ENCODE results near the gene OR6M1. TPM values are rescaled to one million over a fixed set of nuclear protein-coding genes. Genes with fewer than 3 reads are reported as not detected.

Gene OR6M1
- not detected in 2 replicates for total RNA-seq (2016; rRNA removed; fragmentation: Illumina TruSeq; extraction: Trizol)
- not detected in 2 replicates for total RNA-seq (2016; cell fraction: cytosol; rRNA removed; fragmentation: Illumina TruSeq; extraction: Trizol; ENCODE audit: low read depth)
- total RNA-seq (2016; cell fraction: insoluble cytoplasmic fraction; rRNA removed; fragmentation: Illumina TruSeq; extraction: Trizol) = not detected in 2 replicates
- not detected in 2 replicates for total RNA-seq (2016; cell fraction: membrane; rRNA removed; fragmentation: Illumina TruSeq; extraction: Trizol)
- not detected in 2 replicates for total RNA-seq (2016; cell fraction: nucleus; rRNA removed; fragmentation: Illumina TruSeq; extraction: Trizol)
- polyA plus RNA-seq (2011; rRNA removed) = not detected in 2 replicates
- polyA plus RNA-seq (2011; cell fraction: cytosol; rRNA removed) = not detected in 2 replicates
- polyA plus RNA-seq (2011; cell fraction: nucleus; rRNA removed) = not detected in 2 replicates
- polyA plus RNA-seq (2012) = not detected in 2 replicates
- not detected in 2 replicates for polyA plus RNA-seq (2016; cell fraction: cytosol; fragmentation: Illumina TruSeq; extraction: Trizol; ENCODE audit: low read depth)
- not detected in 2 replicates for polyA plus RNA-seq (2016; cell fraction: insoluble cytoplasmic fraction; fragmentation: Illumina TruSeq; extraction: Trizol; ENCODE audit: low read depth)
- not detected in 2 replicates for polyA plus RNA-seq (2016; cell fraction: membrane; fragmentation: Illumina TruSeq; extraction: Trizol; ENCODE audit: low read depth)
- polyA plus RNA-seq (2016; cell fraction: nucleus; fragmentation: Illumina TruSeq; extraction: Trizol; ENCODE audit: insufficient read depth, low read depth) = not detected in 2 replicates
- polyA minus RNA-seq (2011; rRNA and poly(A)+ RNA removed; ENCODE audit: low replicate concordance) = not detected in 2 replicates
- polyA minus RNA-seq (2011; cell fraction: cytosol; rRNA and poly(A)+ RNA removed) = not detected in 2 replicates
- polyA minus RNA-seq (2011; cell fraction: nucleus; rRNA and poly(A)+ RNA removed) = not detected in 2 replicates
- not detected for Bru-seq, nascent RNA
- not detected for BruChase-seq, experiment 1, labeled RNA remaining after a 6-hour chase
- BruChase-seq, experiment 2, labeled RNA remaining after a 2-hour chase = not detected
- long read RNA-seq, experiment 1 = 0 reads
- long read RNA-seq, experiment 2 = 0 reads

GRCh38 chr11:123806249-123806648, at the start of gene OR6M1:
Gene OR6M1 (minus strand): TSS chr11:123806349. CDS start chr11:123806349, 0 bp downstream.
- Histone ChIP-seq H3K4me1 (ENCODE audit: insufficient read depth, low read length) (no peaks in the 10 kb centered on the region), H3K4me2 (ENCODE audit: low read depth, low read length) (no peak within 1 kb of the TSS), H3K79me2 (ENCODE audit: insufficient read depth, low read length) (no peaks in the 10 kb centered on the region), H3K9me3 (ENCODE audit: low read length) (no peaks in the 10 kb centered on the region), H3K36me3 (replicated peaks in 1 of 2; ENCODE audit: control insufficient read depth in 1 of 2, insufficient read depth in 2 of 2, low read length in 2 of 2) (no peaks in the 10 kb centered on the region), H4K20me1 (ENCODE audit: insufficient read depth, low read length) (no peaks in the 10 kb centered on the region), H3K9ac (ENCODE audit: insufficient read depth, low read depth, low read length) (no peak within 1 kb of the TSS), H3K27me3 (ENCODE audit: control insufficient read depth in 1 of 2, insufficient read depth in 2 of 2, low read length in 2 of 2) (no peaks in the 10 kb centered on the region), H3K27ac (ENCODE audit: extremely low read length, insufficient read depth, low read length) (no peak within 1 kb of the TSS), H2AFZ (ENCODE audit: low read length) (no peak within 1 kb of the TSS), H3K4me3 (replicated peaks in 1 of 3; ENCODE audit: insufficient read depth in 1 of 3, low read depth in 2 of 3, low read length in 3 of 3) (no peak within 1 kb of the TSS)
- TF ChIP-seq KAT7 (CRISPR knock-in tag; IDR thresholded peaks at IDR 0.05; ENCODE audit: borderline replicate concordance) = no peak
- TF ChIP-seq XBP1 (CRISPR knock-in tag; IDR thresholded peaks at IDR 0.05) = no peak
- TF ChIP-seq NR1H2 (CRISPR knock-in tag; IDR thresholded peaks at IDR 0.05; ENCODE audit: borderline replicate concordance, low read depth) = no peak
- TF ChIP-seq THYN1 (CRISPR knock-in tag; IDR thresholded peaks at IDR 0.05; ENCODE audit: borderline replicate concordance, low read depth) = no peak
- TF ChIP-seq MIER2 (CRISPR knock-in tag; IDR thresholded peaks at IDR 0.05) = no peak
- TF ChIP-seq KLF12 (CRISPR knock-in tag; IDR thresholded peaks at IDR 0.05; ENCODE audit: borderline replicate concordance) = no peak
- TF ChIP-seq PRPF4 (IDR thresholded peaks at IDR 0.05; ENCODE audit: low read depth, low read length, poor library complexity, severe bottlenecking) = no peak
- no peak for TF ChIP-seq MTF1 (CRISPR knock-in tag; IDR thresholded peaks at IDR 0.05)
- TF ChIP-seq, protein P1, sequence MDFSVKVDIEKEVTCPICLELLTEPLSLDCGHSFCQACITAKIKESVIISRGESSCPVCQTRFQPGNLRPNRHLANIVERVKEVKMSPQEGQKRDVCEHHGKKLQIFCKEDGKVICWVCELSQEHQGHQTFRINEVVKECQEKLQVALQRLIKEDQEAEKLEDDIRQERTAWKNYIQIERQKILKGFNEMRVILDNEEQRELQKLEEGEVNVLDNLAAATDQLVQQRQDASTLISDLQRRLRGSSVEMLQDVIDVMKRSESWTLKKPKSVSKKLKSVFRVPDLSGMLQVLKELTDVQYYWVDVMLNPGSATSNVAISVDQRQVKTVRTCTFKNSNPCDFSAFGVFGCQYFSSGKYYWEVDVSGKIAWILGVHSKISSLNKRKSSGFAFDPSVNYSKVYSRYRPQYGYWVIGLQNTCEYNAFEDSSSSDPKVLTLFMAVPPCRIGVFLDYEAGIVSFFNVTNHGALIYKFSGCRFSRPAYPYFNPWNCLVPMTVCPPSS (IDR thresholded peaks at IDR 0.05) = no peak
- TF ChIP-seq IKZF1 (IDR thresholded peaks at IDR 0.05) = no peak
- no peak for TF ChIP-seq SP1 (IDR thresholded peaks at IDR 0.05)
- TF ChIP-seq SP1 (CRISPR knock-in tag; IDR thresholded peaks at IDR 0.05) = no peak
- BruUV-seq (replicated peaks) = no TSS peak
- DNase-seq (ENCODE audit: low spot score) (no peak), ATAC-seq (no peak), FAIRE-seq (no peak)
- 2% methylated on average over 4 of the region's 4 CpGs for WGBS (ENCODE audit: low lambda C conversion rate)
- intact Hi-C loops (cut with micrococcal nuclease; ENCODE audit: unreplicated experiment) = no loop called here
- ChIA-PET CTCF (ENCODE audit: low intra/inter-chr PET ratio, low total read pairs) (no interaction called here), POLR2A (no interaction called here)
- in situ Hi-C loops (cut with HindIII; ENCODE audit: extremely low pct_ligation_motif_present, low pct_unique_long_range_greater_than_20kb) = no loop called here

All from HepG2 (cell line).